ENCODE results near the gene DCTN1. TPM values are rescaled to one million over a fixed set of nuclear protein-coding genes. Genes with fewer than 3 reads are reported as not detected.

The DCTN1 gene
- total and polyA plus RNA-seq, 8 donors, result 121 to 162 (median 151) TPM

- intact Hi-C loops (cut with DNase I), result no loop called here
- DNase-seq (no peak), ATAC-seq (no peak)
- no peak for TF ChIP-seq CTCF (IDR thresholded peaks at IDR 0.05)
- Histone ChIP-seq H3K4me3 (no peak overlapping the region), H3K27me3 (no peaks in the 10 kb centered on the region), H3K9me3 (no peaks in the 10 kb centered on the region), H3K4me1 (no peaks in the 10 kb centered on the region), H3K27ac (no peak overlapping the region), H3K36me3 (peaks cover 0 to 86% of the 10 kb centered on the region in 2 donors)
These were observed 11.6 kb downstream of the DCTN1 start for GRCh38 chr2:74368499-74368898.

- H3K9me3 ChIP-seq, result no peaks in the 10 kb centered on the region
- no peak for DNase-seq
- no peak overlapping the region for H3K4me3 ChIP-seq
- no peaks in the 10 kb centered on the region for H3K27me3 ChIP-seq
- intact Hi-C loops (cut with DNase I), result no loop called here
- H3K36me3 ChIP-seq, result peaks cover 0 to 94% of the 10 kb centered on the region in 2 donors
- no peak for ATAC-seq
- no peaks in the 10 kb centered on the region for H3K4me1 ChIP-seq
- no peak overlapping the region for H3K27ac ChIP-seq
- TF ChIP-seq CTCF (IDR thresholded peaks at IDR 0.05), result no peak
These were observed 12.3 kb downstream of the DCTN1 start for GRCh38 chr2:74367789-74368188.

GRCh38 chr2:74366036-74366435 is 14.1 kb downstream of the DCTN1 start:
- ATAC-seq, result no peak
- Histone ChIP-seq H3K27ac (no peak overlapping the region), H3K27me3 (no peaks in the 10 kb centered on the region), H3K4me1 (no peaks in the 10 kb centered on the region), H3K36me3 (peaks cover 0 to 100% of the 10 kb centered on the region in 2 donors), H3K9me3 (no peaks in the 10 kb centered on the region), H3K4me3 (no peak overlapping the region)
- DNase-seq, result no peak
- intact Hi-C loops (cut with DNase I), result no loop called here
- no peak for TF ChIP-seq CTCF (IDR thresholded peaks at IDR 0.05)

- ATAC-seq (no peak), DNase-seq (no peak)
- H3K36me3 ChIP-seq, result peaks cover 0 to 100% of the 10 kb centered on the region in 2 donors
- no peaks in the 10 kb centered on the region for H3K27me3 ChIP-seq
- H3K4me1 ChIP-seq, result no peaks in the 10 kb centered on the region
- intact Hi-C loops (cut with DNase I), result no loop called here
- no peak overlapping the region for H3K27ac ChIP-seq
- TF ChIP-seq CTCF (IDR thresholded peaks at IDR 0.05), result no peak
- no peaks in the 10 kb centered on the region for H3K9me3 ChIP-seq
- no peak overlapping the region for H3K4me3 ChIP-seq
These were observed 15.3 kb downstream of the DCTN1 start for GRCh38 chr2:74364533-74365505.

GRCh38 chr2:74361327-74361726 is 18.8 kb downstream of the DCTN1 start:
- H3K36me3 ChIP-seq, result peaks cover 0 to 100% of the 10 kb centered on the region in 2 donors
- no peak overlapping the region for H3K27ac ChIP-seq
- ATAC-seq, result no peak
- H3K27me3 ChIP-seq, result no peaks in the 10 kb centered on the region
- no peak overlapping the region for H3K4me3 ChIP-seq
- H3K4me1 ChIP-seq, result no peaks in the 10 kb centered on the region
- no peak for TF ChIP-seq CTCF (IDR thresholded peaks at IDR 0.05)
- intact Hi-C loops (cut with DNase I), result no loop called here
- DNase-seq, result no peak
- no peaks in the 10 kb centered on the region for H3K9me3 ChIP-seq
